SHP77 treated with DMSO at 0.1 percent for 48 hours (cell line): ENCODE measurements around the gene TBC1D28.
"Not testable (repeated sequence)": the region's sequence is repeated elsewhere in the genome, so short reads cannot be mapped to it uniquely, and the experiment has no call there.

Source experiments
- DNase-seq: peaks from one replicate; lab custom pipeline; 2025; lab: John Stamatoyannopoulos, UW

The TBC1D28 gene

DNA sequence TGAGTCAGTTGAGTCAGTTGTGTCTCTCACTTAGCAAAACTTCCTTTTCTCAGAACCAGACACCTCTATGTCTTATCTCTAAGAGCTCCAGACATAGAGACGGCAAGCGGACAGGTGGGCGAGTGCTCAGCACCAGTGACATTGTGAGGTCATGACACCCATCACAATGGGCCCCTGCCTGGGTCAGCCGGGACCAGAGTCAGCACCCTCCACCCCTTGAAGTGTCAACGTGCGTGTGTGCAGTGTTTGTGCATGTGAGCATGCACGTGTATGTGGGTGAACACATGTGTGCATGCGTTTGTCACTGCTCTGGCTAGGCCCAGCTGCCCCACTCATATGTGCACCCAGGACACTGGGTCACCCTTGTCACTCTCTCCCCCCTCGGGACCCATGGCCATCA is at the start of gene TBC1D28:
TSS of gene TBC1D28 (minus strand) at position 101 of the 400 bp plus-strand sequence. CDS start 3,039 bp downstream, outside the sequence.
- DNase-seq: not testable (repeated sequence)

DNA sequence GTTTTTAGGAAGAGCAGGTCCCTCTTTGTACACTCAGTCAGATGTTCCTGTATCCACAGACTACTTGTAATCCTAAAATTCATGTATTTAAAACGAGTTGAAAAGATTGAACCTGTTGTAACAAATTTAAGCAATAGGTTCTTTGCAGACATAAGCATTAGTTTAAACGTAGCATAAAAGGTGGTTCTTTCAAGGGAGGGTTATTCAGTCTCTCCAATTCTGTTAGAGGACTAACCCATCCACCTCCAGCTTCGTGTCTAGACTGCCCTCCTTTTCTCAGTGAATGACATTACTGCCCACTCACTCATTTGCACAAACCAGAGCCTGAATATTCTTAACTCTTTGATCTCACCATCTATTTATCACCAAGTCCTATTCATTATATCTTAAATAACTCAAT is 38.5 kb upstream of the TBC1D28 start:
- not testable (repeated sequence) for DNase-seq

DNA sequence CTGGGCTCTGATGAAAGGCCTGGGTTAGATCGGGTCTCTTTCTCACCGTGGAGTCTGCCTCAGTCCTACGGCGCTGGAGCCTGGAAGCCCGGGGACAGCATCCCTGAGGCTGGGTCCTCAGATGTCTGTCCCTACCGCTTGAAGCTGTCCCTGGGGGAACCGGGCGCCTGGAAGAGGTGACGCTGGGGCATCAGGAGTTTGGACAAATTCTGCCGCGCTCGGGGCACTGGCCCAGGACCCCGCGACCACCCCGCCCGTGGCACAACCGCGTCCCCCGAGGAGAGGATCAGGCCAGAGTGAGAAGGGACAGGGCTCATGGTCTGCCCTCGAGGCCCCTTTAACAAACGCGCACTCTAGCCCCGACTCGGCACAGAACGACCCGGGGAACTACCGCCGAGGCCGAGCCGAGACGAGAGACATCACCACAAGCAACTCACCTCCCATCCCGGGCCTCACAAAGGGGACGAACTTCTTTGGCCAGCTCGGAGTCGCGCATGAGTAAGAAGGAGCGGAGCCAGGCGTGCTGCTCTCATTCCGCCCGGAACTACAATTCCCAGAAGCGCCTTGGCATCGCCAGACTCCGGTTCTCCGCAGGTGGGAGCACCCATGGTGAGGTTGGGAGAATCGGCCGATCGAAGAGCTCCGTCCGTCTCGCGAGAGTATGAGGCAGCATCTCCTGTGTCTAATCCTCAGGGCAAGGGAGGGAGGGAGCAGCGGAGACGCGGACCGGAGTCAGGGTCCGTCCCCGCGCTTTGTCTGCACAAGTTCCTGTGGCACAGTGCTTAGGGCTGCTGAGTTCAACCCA is 37.8 kb upstream of the TBC1D28 start, which contains the start of gene FOXO3B:
TSS of gene FOXO3B (minus strand) at position 548 of the 805 bp plus-strand sequence. CDS start 663 bp downstream, outside the sequence.
- peak; percentile 96 for DNase-seq

DNA sequence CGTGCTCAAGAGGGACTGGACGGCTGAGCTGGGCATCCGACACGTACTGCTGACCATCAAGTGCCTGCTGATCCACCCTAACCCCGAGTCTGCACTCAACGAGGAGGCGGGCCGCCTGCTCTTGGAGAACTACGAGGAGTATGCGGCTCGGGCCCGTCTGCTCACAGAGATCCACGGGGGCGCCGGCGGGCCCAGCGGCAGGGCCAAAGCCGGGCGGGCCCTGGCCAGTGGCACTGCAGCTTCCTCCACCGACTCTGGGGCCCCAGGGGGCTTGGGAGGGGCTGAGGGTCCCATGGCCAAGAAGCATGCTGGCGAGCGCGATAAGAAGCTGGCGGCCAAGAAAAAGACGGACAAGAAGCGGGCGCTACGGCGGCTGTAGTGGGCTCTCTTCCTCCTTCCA is 33.2 kb upstream of the TBC1D28 start:
- not testable (repeated sequence) for DNase-seq

DNA sequence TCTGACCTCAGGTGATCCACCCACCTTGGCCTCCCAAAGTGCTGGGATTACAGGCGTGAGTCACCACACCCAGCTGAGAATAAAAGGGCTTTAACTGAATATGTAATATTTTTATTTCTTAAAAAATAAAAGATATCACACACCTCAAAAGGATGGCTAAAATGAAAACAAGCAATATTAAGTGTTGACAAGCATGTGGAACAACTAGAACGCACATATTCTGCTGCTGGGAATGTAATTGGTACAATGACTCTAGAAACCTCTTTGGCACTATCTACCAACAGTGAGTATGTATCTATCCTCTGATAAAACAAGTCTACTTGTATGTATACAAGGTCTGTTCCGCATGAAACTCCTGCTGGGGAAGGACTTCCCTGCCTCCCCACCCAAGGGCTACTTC is 32.7 kb upstream of the TBC1D28 start:
- not testable (repeated sequence) for DNase-seq

DNA sequence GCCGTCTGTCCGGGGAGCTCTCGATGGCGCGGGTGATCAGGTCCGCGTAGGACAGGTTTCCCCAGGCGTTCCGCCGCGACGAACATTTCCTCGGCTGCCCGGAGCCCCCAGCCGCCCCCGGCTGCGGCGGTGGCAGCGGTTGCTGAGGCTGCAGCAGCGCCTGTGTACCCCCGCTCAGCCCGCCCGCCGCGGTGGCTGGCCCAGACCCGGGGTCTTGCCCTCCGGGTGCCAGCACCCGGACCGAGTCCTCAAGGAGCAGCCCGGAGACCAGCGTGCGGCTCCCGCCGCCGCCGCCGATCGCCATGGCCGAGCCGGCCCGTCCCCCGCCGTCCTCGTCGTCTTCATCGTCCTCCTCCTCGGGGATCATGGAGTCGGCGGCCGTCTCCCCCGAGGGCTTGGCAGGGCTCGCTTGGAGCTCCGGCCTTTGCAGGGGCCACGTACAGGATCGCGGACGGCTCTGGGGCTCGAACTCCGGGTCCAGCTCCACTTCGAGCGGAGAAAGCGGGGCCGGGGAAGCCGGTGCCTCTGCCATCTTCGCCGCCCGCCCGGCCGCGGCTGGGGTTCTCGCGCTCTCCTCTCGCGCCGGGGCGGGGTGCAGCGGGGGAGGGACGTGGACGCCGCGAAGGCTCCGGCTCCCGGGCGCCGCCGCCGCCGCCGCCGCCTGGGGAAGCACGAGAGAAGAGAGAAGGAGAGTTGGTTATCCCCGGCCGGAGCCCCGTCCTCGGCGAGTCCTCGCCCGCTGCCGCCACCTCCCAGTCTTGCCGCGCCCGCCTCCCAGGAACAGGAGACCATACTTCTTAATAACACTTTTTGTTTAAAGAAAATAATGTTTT is 28.4 kb upstream of the TBC1D28 start:
- not testable (repeated sequence) for DNase-seq

DNA sequence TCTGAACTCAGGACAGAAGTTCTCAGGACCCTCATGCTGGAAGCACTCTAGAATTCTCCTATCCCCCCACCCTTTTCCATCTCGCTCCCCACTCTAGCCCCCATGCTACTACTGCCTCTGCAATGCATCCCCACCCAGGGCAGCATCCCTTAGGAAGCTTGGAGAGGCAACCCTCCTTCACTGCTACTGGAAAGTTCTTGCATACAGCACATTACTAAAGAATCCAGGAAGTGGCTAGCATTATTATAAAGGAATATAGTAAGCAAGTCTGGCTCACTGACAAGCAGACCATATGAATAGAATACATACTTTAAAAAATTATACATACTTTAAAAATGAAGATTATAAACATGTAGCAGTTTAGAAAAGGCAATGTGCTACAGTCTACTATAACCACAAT is 24.4 kb upstream of the TBC1D28 start:
- not testable (repeated sequence) for DNase-seq

DNA sequence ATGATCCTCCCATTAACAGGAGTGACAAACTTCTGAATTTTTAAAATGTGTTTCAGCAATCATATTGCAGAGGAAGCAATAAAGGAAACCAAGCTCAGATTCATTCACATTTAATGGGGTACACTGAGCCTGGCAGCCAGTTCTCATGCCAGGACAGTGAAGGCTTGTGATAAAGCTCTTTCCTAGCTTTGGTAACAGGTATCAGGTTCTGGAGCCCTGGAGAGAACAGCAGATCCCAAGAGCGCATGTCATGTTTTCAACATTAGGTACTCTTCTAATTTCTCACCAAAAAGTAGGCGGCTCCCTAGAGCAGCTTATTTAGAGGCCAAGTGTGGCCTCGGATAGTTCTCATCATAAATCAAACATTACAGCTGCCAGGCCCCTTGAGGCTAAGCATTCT is 23.3 kb upstream of the TBC1D28 start:
- DNase-seq: not testable (repeated sequence)

DNA sequence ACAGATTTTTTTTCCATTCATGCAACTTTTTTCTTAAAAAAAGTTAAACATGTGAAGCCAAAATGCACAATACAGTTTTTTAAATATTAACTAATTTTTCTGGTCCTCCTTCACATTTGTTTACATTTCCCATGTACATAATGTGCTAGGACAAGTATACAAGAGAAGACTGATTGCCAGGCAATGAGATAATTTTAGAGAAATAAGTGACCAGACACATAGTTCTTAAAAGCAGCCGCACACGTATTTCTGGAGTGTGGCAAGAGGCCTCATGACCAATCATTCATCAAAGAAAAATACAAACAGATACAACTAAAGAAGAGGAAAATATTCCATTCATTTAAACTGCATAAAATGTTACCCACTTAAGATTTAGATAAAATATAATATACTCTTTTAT is 22.1 kb upstream of the TBC1D28 start:
- DNase-seq: not testable (repeated sequence)

DNA sequence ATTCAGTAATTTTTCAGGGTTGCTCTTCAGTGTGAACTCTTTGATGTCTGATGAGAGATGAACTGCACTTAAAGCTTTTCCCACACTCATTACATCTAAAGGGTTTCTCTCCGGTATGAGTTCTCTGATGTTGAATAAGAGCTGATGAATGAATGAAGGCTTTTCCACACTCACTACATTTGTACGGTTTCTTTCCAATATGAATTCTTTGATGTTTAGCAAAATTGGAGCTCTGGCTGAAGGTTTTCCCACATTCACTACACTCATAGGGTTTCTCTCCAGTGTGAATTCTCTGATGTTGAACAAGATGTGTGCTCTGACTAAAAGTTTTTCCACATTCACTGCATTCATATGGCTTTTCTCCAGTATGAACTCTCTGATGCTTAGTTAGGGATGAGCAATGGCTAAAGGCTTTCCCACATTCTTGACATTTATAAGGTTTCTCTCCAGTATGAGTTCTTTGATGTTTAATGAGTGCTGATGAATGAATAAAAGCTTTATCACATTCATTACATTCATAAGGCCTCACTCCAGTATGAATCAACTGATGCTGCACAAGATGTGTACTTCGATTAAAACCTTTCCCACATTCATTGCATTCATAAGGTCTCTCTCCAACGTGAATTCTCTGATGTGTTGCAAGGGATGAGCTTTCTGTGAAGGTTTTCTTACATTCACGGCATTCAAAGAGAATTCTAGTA is 17.9 kb upstream of the TBC1D28 start:
- DNase-seq: not testable (repeated sequence)

DNA sequence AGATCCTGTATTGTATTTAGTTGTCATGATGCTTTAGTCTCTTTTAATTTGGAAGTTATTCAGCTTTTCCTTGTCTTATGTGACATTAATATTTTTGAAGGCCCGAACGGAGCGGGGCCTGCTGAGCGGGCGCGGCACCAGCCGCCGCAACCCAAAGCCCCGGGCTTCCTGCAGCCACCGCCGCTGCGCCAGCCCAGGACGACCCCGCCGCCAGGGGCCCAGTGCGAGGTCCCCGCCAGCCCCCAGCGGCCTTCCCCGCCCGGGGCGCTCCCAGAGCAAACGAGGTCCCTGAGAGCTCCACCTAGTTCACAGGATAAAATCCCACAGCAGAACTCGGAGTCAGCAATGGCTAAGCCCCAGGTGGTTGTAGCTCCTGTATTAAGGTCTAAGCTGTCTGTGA is 5.9 kb upstream of the TBC1D28 start:
- DNase-seq: not testable (repeated sequence)

DNA sequence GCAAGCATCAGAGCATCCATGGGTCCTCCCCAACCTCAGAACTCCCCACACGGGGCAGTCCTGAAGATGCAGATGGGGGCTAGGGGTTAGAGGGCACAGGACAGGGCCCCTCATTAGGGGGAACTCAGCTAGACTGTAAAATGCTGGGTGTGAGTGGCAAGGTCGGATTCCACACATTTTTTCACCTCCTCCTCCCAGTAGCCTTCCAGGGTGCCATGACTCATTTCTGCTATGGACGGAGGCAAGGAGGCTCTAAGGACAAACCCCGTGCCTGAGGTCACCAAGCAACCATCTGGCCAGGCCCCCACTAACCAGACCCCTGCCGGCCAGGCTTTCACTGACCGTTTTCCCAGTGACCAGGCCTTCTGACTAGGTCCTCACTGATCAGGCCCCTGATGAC is 1.1 kb downstream of the TBC1D28 start:
- not testable (repeated sequence) for DNase-seq

DNA sequence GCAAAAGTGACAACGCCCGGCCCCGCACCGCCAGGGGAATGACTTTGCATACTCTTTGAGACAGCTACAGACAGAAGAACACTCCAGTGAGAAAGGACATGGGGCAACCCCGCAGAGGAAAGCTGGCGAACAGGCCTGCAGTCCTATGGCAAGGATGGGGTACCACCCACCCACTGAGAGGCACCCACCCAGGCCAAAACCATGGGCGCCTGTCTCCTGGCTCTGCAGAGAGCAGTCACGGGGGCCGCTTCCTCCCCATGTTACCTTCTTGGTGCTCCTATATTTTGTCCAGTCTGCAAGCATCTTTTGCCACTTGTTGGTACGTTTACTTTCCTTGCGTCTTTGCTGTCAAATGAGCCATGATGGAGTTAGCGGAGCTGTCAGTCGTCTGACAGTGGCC is 5.8 kb downstream of the TBC1D28 start:
- not testable (repeated sequence) for DNase-seq

DNA sequence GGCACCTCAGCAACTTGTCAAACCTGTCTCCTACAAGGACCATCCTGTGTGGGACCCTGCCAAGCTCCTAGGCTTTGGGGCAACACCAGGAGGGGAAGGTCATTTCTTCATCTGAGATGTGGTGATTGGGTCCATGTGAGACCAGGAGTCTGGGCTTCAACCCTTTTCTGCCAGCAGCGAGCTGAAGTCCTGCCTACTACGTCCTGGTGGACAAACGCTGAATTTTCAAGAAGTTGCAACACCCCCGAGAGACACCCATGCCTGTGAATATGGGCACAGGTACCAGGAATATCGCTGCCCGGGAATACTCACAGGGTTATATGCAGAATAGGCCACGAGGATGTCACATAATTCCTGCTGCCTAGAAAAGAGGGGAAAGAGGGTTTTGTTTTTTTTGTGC is 8.0 kb downstream of the TBC1D28 start:
- not testable (repeated sequence) for DNase-seq

DNA sequence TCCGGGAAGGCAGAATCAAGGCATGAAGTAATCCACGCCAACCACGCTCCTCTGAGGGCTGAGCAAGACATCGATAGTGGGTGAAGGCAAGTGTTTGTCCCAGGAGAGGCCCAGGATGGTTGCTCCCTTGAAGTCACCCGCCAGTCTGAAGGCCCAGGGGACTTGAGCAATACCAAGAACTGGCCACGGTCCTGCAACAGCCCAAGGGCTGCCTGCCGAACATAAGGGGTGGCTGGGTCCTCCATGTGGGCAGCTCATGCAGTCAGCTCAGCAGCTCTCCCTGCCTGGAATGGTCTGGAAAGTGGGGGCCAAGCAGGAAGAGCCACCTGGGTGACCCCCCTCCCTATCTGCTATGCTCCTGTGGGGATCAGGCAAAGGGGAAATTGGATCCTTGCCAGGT is 8.4 kb downstream of the TBC1D28 start:
- DNase-seq: not testable (repeated sequence)

DNA sequence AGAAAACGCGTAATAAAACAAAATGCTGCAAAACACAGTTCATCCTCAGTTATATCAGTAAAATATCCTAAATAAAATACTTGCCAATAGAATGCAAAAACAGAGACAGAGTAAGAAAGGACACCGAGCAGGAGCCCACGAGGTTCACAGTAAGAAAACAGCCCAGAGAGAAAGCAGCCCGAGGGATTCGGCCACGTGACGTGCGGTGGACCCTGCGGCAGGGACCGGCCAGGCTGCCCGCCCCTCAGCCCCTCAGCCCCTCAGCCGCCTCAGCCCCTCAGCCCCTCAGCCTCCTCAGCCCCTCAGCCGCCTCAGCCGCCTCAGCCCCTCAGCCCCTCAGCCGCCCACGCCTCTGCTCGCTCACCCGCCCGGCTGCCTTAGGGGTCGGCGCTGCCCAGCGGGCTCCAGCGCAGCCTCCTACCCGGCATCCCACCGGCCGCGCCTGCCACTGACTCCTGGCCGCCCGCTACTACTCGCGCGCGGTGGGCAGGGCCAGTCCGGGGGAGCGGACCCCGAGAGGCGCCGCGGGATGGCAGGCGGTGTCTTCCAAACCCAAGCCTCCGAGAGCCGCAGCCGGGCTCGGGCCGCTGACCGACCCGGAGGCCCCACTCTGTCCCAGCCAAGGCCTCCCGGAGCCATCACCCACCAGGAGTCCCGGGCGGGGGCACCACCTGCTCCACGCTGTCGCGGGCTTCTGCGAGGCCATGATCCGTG is 9.5 kb downstream of the TBC1D28 start:
- not testable (repeated sequence) for DNase-seq

DNA sequence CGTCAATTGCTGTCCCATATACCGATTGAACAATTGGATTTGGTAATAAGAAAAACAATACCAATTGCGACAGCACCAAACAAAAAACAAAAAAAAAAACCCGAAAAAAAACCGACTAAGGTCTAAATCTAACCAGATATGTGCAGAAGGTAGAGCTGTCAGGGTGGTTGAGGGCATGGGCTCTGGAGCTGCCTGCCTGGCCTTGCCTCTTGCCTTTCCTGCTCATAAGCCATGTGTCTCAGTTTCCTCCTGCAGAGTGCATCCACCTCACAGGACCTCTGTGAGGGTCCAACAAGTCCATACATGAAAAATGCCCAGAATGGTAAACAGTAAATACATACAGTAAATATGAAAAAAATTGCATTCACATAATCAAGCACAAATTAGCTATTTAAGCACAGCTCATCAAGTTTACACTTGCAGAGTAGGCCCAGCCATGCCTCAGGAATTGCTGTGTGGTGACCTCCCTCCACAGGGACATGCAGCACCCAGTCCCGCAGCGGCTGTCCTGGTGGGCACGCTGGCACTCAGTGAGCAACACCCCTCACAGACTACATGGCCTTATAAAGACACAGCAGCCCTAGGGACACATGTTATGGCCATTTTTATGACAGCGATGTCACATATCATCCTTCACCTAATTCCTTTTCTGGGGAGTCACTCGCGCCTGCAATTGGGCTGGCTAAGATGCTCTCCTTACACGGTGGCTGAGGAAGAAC is 17.9 kb downstream of the TBC1D28 start:
- no peak for DNase-seq

DNA sequence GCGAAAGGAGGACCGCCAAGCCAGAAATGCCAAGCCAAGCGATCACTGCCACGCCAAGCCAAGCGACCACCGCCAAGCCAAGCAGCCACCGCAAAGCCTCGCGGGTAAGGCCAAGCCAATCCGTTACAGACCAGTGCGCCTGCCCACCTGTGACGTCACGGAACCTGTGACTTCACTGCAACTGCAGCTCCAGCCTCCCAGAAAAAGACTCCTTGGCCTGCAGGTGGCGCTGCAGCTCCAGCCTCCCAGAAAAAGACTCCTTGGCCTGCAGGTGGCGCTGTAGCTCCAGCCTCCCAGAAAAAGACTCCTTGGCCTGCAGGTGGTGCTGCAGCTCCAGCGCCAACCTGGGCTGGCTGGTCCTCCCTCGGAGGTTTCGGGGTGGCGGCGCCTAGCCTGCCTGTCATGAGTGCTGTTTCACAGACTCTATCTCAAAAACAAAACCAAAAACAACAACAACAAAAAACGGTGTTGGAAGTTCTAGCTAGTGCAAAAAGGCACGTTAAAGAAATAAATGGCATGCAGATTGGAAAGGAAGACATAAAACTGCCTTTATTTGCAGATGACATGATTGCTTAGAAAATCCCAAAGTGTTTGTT is 18.6 kb downstream of the TBC1D28 start:
- peak; percentile 80 for DNase-seq

DNA sequence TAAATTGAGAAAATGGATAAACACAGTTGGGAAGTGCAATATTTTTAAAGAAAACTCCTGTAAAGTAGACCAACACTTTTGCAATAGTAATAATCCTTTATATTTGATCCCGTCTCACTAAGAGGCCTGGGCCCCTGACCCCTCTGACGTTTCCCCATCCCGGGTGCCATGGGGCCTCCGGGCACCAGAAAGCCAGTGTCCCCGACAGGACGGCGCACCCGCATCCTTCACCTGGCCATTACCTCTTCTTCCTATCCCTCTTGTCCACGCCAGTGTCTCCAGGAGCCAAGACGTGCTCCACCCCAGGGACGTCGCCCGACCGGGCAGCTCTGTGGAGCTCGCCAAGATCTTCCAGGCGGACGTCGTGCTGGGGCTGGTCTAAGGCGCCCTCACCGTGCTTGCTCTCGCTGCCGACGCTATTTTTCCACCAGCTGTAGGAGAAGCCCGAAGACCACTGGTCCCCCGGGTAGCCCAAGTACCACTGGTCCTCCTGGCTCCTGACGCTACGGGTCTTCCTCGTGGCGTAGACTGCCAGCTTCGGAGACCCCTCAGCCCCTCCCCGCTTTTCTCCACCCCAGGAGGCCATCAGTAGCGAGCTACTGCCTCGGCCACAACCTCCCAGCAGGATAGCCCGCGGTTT is 19.2 kb downstream of the TBC1D28 start:
- DNase-seq: not testable (repeated sequence)

DNA sequence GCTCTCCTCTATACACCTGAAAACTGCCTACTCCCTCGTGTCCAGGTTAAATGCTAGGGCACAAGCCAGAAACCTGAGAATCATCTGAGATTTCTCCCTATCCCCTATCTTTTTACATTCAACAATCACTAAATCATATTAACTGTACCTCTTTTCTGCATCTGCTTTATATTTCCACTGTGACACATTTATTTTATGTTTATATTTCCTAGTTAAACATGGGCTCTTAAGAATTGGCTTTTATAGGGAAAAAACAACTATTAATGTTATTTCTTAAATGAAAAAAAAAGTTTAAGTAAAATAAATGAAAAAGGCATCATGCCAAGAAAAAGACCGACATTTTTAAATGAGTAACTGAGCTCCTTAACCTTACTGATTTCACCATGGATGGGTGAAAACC is 26.6 kb downstream of the TBC1D28 start:
- not testable (repeated sequence) for DNase-seq
